ENCODE results near the gene C1QBP.
A peak's percentile ranks its signal among the peaks of the same experiment; 100 is the strongest.

C1QBP gene

GRCh38 chr17:5419356-5419958 lies 19.5 kb downstream of the C1QBP start, which contains the start of gene NUP88:
Gene NUP88 (minus strand): TSS chr17:5419662. CDS start chr17:5419650, 12 bp downstream.
- no peaks in the 10 kb centered on the region for H3K9me3 ChIP-seq (ENCODE audit: control insufficient read depth in 5 of 5, low read length in 5 of 5)
- peaks cover 6 to 43% (median 28%) of the 10 kb centered on the region in 5 donors for H3K4me1 ChIP-seq (ENCODE audit: control insufficient read depth in 5 of 5, insufficient read depth in 5 of 5, low read length in 5 of 5)
- H3K9ac ChIP-seq (ENCODE audit: low read length in 5 of 5), result peak within 1 kb of the TSS; percentile 89 to 98 (median 93)
- H3K4me3 ChIP-seq (ENCODE audit: low read depth in 1 of 5, low read length in 5 of 5), result peak within 1 kb of the TSS; percentile 84 to 98 (median 95)
- peaks cover 22 to 35% (median 25%) of the 10 kb centered on the region in 5 donors for H3K36me3 ChIP-seq (ENCODE audit: control insufficient read depth in 5 of 5, insufficient read depth in 5 of 5, low read length in 5 of 5)
- no peaks in the 10 kb centered on the region for H3K27me3 ChIP-seq (ENCODE audit: control insufficient read depth in 5 of 5, insufficient read depth in 4 of 5, low read length in 5 of 5)
- H3K27ac ChIP-seq (ENCODE audit: low read depth, low read length), result peak within 1 kb of the TSS; percentile 95

GRCh38 chr17:5418858-5419355 lies 20.0 kb downstream of the C1QBP start:
- H3K27ac ChIP-seq (ENCODE audit: low read depth, low read length), result peak overlapping the region; percentile 95
- H3K9me3 ChIP-seq (ENCODE audit: control insufficient read depth in 5 of 5, low read length in 5 of 5), result no peaks in the 10 kb centered on the region
- peak overlapping the region; percentile 84 to 98 (median 94) for H3K4me3 ChIP-seq (ENCODE audit: low read depth in 1 of 5, low read length in 5 of 5)
- H3K27me3 ChIP-seq (ENCODE audit: control insufficient read depth in 5 of 5, insufficient read depth in 4 of 5, low read length in 5 of 5), result no peaks in the 10 kb centered on the region
- peak overlapping the region; percentile 50 to 98 (median 90) for H3K9ac ChIP-seq (ENCODE audit: low read length in 5 of 5)
- peaks cover 20 to 36% (median 24%) of the 10 kb centered on the region in 5 donors for H3K36me3 ChIP-seq (ENCODE audit: control insufficient read depth in 5 of 5, insufficient read depth in 5 of 5, low read length in 5 of 5)
- H3K4me1 ChIP-seq (ENCODE audit: control insufficient read depth in 5 of 5, insufficient read depth in 5 of 5, low read length in 5 of 5), result peaks cover 6 to 43% (median 28%) of the 10 kb centered on the region in 5 donors

- Histone ChIP-seq H3K27ac (ENCODE audit: low read depth, low read length) (no peak overlapping the region), H3K36me3 (ENCODE audit: control insufficient read depth in 5 of 5, insufficient read depth in 5 of 5, low read length in 5 of 5) (peaks cover 20 to 39% (median 28%) of the 10 kb centered on the region in 5 donors)
Observed at GRCh38 chr17:5416901-5417300, 22.1 kb downstream of the C1QBP start.

GRCh38 chr17:5413682-5414081 lies 25.3 kb downstream of the C1QBP start:
- Histone ChIP-seq H3K4me1 (ENCODE audit: control insufficient read depth in 5 of 5, insufficient read depth in 5 of 5, low read length in 5 of 5) (peaks cover 3 to 23% (median 15%) of the 10 kb centered on the region in 5 donors), H3K9me3 (ENCODE audit: control insufficient read depth in 5 of 5, low read length in 5 of 5) (no peaks in the 10 kb centered on the region), H3K36me3 (ENCODE audit: control insufficient read depth in 5 of 5, insufficient read depth in 5 of 5, low read length in 5 of 5) (peaks cover 31 to 60% (median 45%) of the 10 kb centered on the region in 5 donors), H3K9ac (ENCODE audit: low read length in 5 of 5) (no peak overlapping the region), H3K27me3 (ENCODE audit: control insufficient read depth in 5 of 5, insufficient read depth in 4 of 5, low read length in 5 of 5) (no peaks in the 10 kb centered on the region), H3K4me3 (ENCODE audit: low read depth in 1 of 5, low read length in 5 of 5) (no peak overlapping the region), H3K27ac (ENCODE audit: low read depth, low read length) (no peak overlapping the region)

More at GRCh38 chr17:5416901-5417300, 22.1 kb downstream of the C1QBP start:
- H3K9ac ChIP-seq (ENCODE audit: low read length in 5 of 5), result peak overlapping the region in 2 of 5 donors; percentile 8 to 30
- no peak overlapping the region for H3K4me3 ChIP-seq (ENCODE audit: low read depth in 1 of 5, low read length in 5 of 5)
- H3K9me3 ChIP-seq (ENCODE audit: control insufficient read depth in 5 of 5, low read length in 5 of 5), result no peaks in the 10 kb centered on the region
- no peaks in the 10 kb centered on the region for H3K27me3 ChIP-seq (ENCODE audit: control insufficient read depth in 5 of 5, insufficient read depth in 4 of 5, low read length in 5 of 5)
- peaks cover 6 to 43% (median 28%) of the 10 kb centered on the region in 5 donors for H3K4me1 ChIP-seq (ENCODE audit: control insufficient read depth in 5 of 5, insufficient read depth in 5 of 5, low read length in 5 of 5)

GRCh38 chr17:5410594-5411272 lies 28.2 kb downstream of the C1QBP start:
- peaks cover 0 to 7% (median under 1%) of the 10 kb centered on the region in 5 donors for H3K4me1 ChIP-seq (ENCODE audit: control insufficient read depth in 5 of 5, insufficient read depth in 5 of 5, low read length in 5 of 5)
- no peak overlapping the region for H3K27ac ChIP-seq (ENCODE audit: low read depth, low read length)
- peaks cover 50 to 87% (median 74%) of the 10 kb centered on the region in 5 donors for H3K36me3 ChIP-seq (ENCODE audit: control insufficient read depth in 5 of 5, insufficient read depth in 5 of 5, low read length in 5 of 5)
- no peak overlapping the region for H3K9ac ChIP-seq (ENCODE audit: low read length in 5 of 5)
- no peaks in the 10 kb centered on the region for H3K9me3 ChIP-seq (ENCODE audit: control insufficient read depth in 5 of 5, low read length in 5 of 5)
- H3K27me3 ChIP-seq (ENCODE audit: control insufficient read depth in 5 of 5, insufficient read depth in 4 of 5, low read length in 5 of 5), result no peaks in the 10 kb centered on the region
- H3K4me3 ChIP-seq (ENCODE audit: low read depth in 1 of 5, low read length in 5 of 5), result no peak overlapping the region

GRCh38 chr17:5408186-5408585 lies 30.8 kb downstream of the C1QBP start:
- H3K4me3 ChIP-seq (ENCODE audit: low read depth in 1 of 5, low read length in 5 of 5), result no peak overlapping the region
- no peak overlapping the region for H3K27ac ChIP-seq (ENCODE audit: low read depth, low read length)
- no peaks in the 10 kb centered on the region for H3K9me3 ChIP-seq (ENCODE audit: control insufficient read depth in 5 of 5, low read length in 5 of 5)
- peaks cover 46 to 88% (median 78%) of the 10 kb centered on the region in 5 donors for H3K36me3 ChIP-seq (ENCODE audit: control insufficient read depth in 5 of 5, insufficient read depth in 5 of 5, low read length in 5 of 5)
- peaks cover 0 to 20% (median 6%) of the 10 kb centered on the region in 5 donors for H3K4me1 ChIP-seq (ENCODE audit: control insufficient read depth in 5 of 5, insufficient read depth in 5 of 5, low read length in 5 of 5)
- no peaks in the 10 kb centered on the region for H3K27me3 ChIP-seq (ENCODE audit: control insufficient read depth in 5 of 5, insufficient read depth in 4 of 5, low read length in 5 of 5)
- H3K9ac ChIP-seq (ENCODE audit: low read length in 5 of 5), result no peak overlapping the region

GRCh38 chr17:5405400-5405799 lies 33.6 kb downstream of the C1QBP start:
- peak overlapping the region in 1 of 5 donors; percentile 29 for H3K4me3 ChIP-seq (ENCODE audit: low read depth in 1 of 5, low read length in 5 of 5)
- no peaks in the 10 kb centered on the region for H3K27me3 ChIP-seq (ENCODE audit: control insufficient read depth in 5 of 5, insufficient read depth in 4 of 5, low read length in 5 of 5)
- peaks cover 41 to 87% (median 75%) of the 10 kb centered on the region in 5 donors for H3K36me3 ChIP-seq (ENCODE audit: control insufficient read depth in 5 of 5, insufficient read depth in 5 of 5, low read length in 5 of 5)
- H3K4me1 ChIP-seq (ENCODE audit: control insufficient read depth in 5 of 5, insufficient read depth in 5 of 5, low read length in 5 of 5), result peaks cover 0 to 20% (median 6%) of the 10 kb centered on the region in 5 donors
- peak overlapping the region; percentile 4 for H3K27ac ChIP-seq (ENCODE audit: low read depth, low read length)
- no peak overlapping the region for H3K9ac ChIP-seq (ENCODE audit: low read length in 5 of 5)
- no peaks in the 10 kb centered on the region for H3K9me3 ChIP-seq (ENCODE audit: control insufficient read depth in 5 of 5, low read length in 5 of 5)

GRCh38 chr17:5399767-5400166 lies 39.2 kb downstream of the C1QBP start:
- Histone ChIP-seq H3K9me3 (ENCODE audit: control insufficient read depth in 5 of 5, low read length in 5 of 5) (no peaks in the 10 kb centered on the region), H3K9ac (ENCODE audit: low read length in 5 of 5) (no peak overlapping the region), H3K4me3 (ENCODE audit: low read depth in 1 of 5, low read length in 5 of 5) (no peak overlapping the region), H3K4me1 (ENCODE audit: control insufficient read depth in 5 of 5, insufficient read depth in 5 of 5, low read length in 5 of 5) (peaks cover 0 to 3% (median 0%) of the 10 kb centered on the region in 5 donors), H3K36me3 (ENCODE audit: control insufficient read depth in 5 of 5, insufficient read depth in 5 of 5, low read length in 5 of 5) (peaks cover 32 to 81% (median 58%) of the 10 kb centered on the region in 5 donors), H3K27me3 (ENCODE audit: control insufficient read depth in 5 of 5, insufficient read depth in 4 of 5, low read length in 5 of 5) (no peaks in the 10 kb centered on the region), H3K27ac (ENCODE audit: low read depth, low read length) (no peak overlapping the region)

- H3K36me3 ChIP-seq (ENCODE audit: control insufficient read depth in 5 of 5, insufficient read depth in 5 of 5, low read length in 5 of 5), result peaks cover 35 to 81% (median 63%) of the 10 kb centered on the region in 5 donors
- no peak overlapping the region for H3K4me3 ChIP-seq (ENCODE audit: low read depth in 1 of 5, low read length in 5 of 5)
- H3K9ac ChIP-seq (ENCODE audit: low read length in 5 of 5), result no peak overlapping the region
- H3K27me3 ChIP-seq (ENCODE audit: control insufficient read depth in 5 of 5, insufficient read depth in 4 of 5, low read length in 5 of 5), result no peaks in the 10 kb centered on the region
- H3K27ac ChIP-seq (ENCODE audit: low read depth, low read length), result no peak overlapping the region
- H3K9me3 ChIP-seq (ENCODE audit: control insufficient read depth in 5 of 5, low read length in 5 of 5), result no peaks in the 10 kb centered on the region
- H3K4me1 ChIP-seq (ENCODE audit: control insufficient read depth in 5 of 5, insufficient read depth in 5 of 5, low read length in 5 of 5), result no peaks in the 10 kb centered on the region
Observed at GRCh38 chr17:5396612-5397011, 42.3 kb downstream of the C1QBP start.

- Histone ChIP-seq H3K9ac (ENCODE audit: low read length in 5 of 5) (no peak overlapping the region), H3K9me3 (ENCODE audit: control insufficient read depth in 5 of 5, low read length in 5 of 5) (no peaks in the 10 kb centered on the region), H3K27ac (ENCODE audit: low read depth, low read length) (no peak overlapping the region), H3K4me3 (ENCODE audit: low read depth in 1 of 5, low read length in 5 of 5) (no peak overlapping the region), H3K4me1 (ENCODE audit: control insufficient read depth in 5 of 5, insufficient read depth in 5 of 5, low read length in 5 of 5) (peaks cover 0 to 11% (median 0%) of the 10 kb centered on the region in 5 donors), H3K36me3 (ENCODE audit: control insufficient read depth in 5 of 5, insufficient read depth in 5 of 5, low read length in 5 of 5) (peaks cover 31 to 86% (median 67%) of the 10 kb centered on the region in 5 donors), H3K27me3 (ENCODE audit: control insufficient read depth in 5 of 5, insufficient read depth in 4 of 5, low read length in 5 of 5) (no peaks in the 10 kb centered on the region)
Observed at GRCh38 chr17:5391678-5392077, 47.3 kb downstream of the C1QBP start.
